ENCODE measurements around the gene LRRK1. TPM values are rescaled to one million over a fixed set of nuclear protein-coding genes. Genes with fewer than 3 reads are reported as not detected.

Gene LRRK1
- total RNA-seq, 1 donor from 2014 or later, result 6.6 TPM

DNA sequence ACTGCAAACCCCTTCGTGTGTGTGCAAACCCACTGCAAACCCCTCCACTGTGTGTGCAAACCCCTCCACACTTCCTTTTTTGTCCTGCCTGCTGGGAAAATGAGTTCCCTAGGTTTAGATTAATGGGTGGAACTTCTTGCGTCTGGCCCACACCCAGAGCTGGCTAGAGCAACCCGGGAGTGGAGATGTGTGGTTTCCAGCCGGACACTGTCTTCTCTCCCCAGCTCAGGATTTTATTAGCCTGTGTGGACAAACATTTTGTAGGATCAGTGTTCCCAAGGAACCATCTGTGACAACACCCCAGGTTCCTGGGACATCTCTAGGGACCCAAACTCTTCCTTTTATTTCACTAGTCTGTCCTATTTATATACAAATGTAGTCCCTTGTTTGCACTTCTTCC lies 9.6 kb upstream of the LRRK1 start:
- no peak overlapping the region for H3K4me3 ChIP-seq (ENCODE audit: low read depth, low read length)
- H3K36me3 ChIP-seq (ENCODE audit: control insufficient read depth, insufficient read depth, low read length), result no peaks in the 10 kb centered on the region
- H3K27me3 ChIP-seq (ENCODE audit: control insufficient read depth, insufficient read depth, low read length), result no peaks in the 10 kb centered on the region
- DNase-seq (ENCODE audit: low read depth), result no peak
- TF ChIP-seq, protein P1, sequence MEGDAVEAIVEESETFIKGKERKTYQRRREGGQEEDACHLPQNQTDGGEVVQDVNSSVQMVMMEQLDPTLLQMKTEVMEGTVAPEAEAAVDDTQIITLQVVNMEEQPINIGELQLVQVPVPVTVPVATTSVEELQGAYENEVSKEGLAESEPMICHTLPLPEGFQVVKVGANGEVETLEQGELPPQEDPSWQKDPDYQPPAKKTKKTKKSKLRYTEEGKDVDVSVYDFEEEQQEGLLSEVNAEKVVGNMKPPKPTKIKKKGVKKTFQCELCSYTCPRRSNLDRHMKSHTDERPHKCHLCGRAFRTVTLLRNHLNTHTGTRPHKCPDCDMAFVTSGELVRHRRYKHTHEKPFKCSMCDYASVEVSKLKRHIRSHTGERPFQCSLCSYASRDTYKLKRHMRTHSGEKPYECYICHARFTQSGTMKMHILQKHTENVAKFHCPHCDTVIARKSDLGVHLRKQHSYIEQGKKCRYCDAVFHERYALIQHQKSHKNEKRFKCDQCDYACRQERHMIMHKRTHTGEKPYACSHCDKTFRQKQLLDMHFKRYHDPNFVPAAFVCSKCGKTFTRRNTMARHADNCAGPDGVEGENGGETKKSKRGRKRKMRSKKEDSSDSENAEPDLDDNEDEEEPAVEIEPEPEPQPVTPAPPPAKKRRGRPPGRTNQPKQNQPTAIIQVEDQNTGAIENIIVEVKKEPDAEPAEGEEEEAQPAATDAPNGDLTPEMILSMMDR (IDR thresholded peaks at IDR 0.05; ENCODE audit: insufficient read depth, low read length, poor library complexity, severe bottlenecking), result no peak

DNA sequence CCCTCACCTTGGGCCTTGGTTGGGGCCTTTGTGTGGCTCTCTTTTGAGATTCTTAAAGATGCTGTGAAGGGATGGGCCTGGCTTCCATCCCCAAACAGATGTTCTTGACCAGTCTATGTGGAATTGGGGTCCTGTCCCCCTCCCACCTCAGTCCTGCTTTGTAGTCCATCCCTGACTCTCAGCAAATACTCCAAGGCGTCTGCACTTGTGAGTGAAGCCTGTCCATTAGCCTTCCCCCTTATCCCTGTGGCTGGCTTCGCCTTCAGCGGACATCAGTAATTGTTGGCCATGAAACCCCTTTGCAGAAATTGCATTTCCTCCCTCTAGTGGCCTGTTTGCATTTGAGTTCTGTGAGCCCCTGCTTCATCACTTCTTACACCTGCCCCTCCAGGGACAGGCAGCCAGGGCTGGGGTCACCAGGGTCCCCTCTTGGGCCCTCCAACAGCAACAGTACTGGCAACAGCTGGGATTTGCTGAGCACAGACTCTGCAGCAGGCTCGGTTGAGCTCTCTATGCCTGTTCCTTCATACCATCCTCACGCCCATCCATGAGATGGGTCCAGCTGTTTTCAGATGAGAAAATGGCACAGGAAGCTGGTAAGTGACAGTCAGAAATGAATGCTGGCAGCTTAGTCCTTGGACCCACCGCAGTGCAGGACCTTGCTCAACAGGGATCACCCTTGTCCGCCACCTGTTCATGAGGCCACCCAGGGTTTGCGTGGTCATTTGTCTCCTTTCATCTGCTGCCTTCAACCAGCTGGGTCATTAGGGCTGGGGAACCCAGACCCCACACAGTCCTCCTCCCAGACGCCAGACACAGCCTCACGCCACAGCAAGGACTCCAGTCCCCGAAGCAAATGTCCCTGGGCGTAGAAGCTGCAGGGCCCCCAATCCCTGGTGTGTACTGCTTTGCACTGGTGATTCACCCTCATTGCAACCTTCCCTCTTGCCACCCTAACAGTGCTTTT lies 8.9 kb upstream of the LRRK1 start:
- TF ChIP-seq, protein P1 (IDR thresholded peaks at IDR 0.05; ENCODE audit: insufficient read depth, low read length, poor library complexity, severe bottlenecking), result peak; percentile 26
- no peak for DNase-seq (ENCODE audit: low read depth)
- Histone ChIP-seq H3K27me3 (ENCODE audit: control insufficient read depth, insufficient read depth, low read length) (no peaks in the 10 kb centered on the region), H3K36me3 (ENCODE audit: control insufficient read depth, insufficient read depth, low read length) (no peaks in the 10 kb centered on the region), H3K4me3 (ENCODE audit: low read depth, low read length) (no peak overlapping the region)

DNA sequence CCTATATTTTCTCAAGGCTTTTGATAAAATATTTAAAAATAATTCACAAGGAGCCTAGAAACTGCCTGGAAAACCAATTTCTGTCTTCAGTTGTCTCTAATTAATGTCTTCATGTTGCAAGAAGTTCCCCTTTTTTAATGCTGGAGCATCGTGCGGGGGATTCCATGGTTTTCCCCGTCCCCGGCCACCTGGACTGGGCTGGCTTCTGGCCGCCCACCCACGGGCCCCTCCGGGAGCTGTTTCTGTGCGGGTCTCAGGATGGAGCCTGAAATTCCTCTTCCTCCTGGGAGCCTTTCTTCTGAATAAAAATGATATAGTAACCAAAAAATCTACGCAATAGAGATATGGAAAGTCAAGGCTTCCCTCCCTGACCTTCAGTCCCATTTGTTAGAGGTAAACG lies 8.1 kb upstream of the LRRK1 start:
- TF ChIP-seq, protein P1 (IDR thresholded peaks at IDR 0.05; ENCODE audit: insufficient read depth, low read length, poor library complexity, severe bottlenecking), result no peak
- Histone ChIP-seq H3K4me3 (ENCODE audit: low read depth, low read length) (no peak overlapping the region), H3K27me3 (ENCODE audit: control insufficient read depth, insufficient read depth, low read length) (no peaks in the 10 kb centered on the region), H3K36me3 (ENCODE audit: control insufficient read depth, insufficient read depth, low read length) (no peaks in the 10 kb centered on the region)
- DNase-seq (ENCODE audit: low read depth), result no peak

DNA sequence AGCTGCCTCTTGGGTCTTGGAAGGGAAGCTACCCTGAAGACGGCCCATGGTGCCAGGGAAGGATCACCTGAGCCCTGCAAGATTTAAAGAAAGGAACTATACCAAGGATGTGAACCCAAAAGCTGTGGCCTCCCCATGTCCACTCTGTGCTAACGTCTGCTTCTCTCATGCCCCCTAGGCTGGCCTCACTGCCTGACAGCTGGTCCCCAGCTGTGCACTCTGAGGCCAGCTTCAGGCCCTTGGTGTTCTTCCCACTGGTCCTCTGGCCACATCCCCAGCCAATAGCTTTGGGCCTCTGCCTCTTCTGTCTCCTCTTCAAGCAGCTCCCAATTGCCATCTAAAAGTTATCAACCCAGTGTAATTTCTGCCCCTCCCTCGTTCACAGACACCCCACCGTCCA lies 5.2 kb upstream of the LRRK1 start:
- no peaks in the 10 kb centered on the region for H3K27me3 ChIP-seq (ENCODE audit: control insufficient read depth, insufficient read depth, low read length)
- DNase-seq (ENCODE audit: low read depth), result no peak
- no peak overlapping the region for H3K4me3 ChIP-seq (ENCODE audit: low read depth, low read length)
- TF ChIP-seq, protein P1 (IDR thresholded peaks at IDR 0.05; ENCODE audit: insufficient read depth, low read length, poor library complexity, severe bottlenecking), result no peak
- no peaks in the 10 kb centered on the region for H3K36me3 ChIP-seq (ENCODE audit: control insufficient read depth, insufficient read depth, low read length)

DNA sequence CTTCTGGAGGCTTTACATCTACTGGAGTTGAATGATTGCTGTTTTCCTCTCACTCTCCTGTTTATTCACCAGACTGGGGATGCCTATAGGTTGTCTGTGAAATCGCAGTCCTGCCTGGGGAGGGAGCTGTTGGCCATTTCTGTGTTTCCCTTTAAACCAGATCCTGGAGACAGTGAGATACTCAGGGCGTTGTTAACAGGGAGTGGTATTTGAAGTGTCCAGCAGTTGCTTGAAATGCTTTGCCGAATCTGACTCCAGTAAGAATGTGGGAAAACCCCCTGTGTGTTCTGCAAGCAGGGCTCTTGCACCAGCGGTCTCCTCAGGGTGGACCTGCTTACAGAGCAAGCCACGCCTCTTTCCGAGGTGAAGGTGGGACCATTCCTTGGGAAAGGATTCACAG lies 4.3 kb upstream of the LRRK1 start:
- Histone ChIP-seq H3K36me3 (ENCODE audit: control insufficient read depth, insufficient read depth, low read length) (no peaks in the 10 kb centered on the region), H3K27me3 (ENCODE audit: control insufficient read depth, insufficient read depth, low read length) (no peaks in the 10 kb centered on the region), H3K4me3 (ENCODE audit: low read depth, low read length) (no peak overlapping the region)
- no peak for DNase-seq (ENCODE audit: low read depth)
- TF ChIP-seq, protein P1 (IDR thresholded peaks at IDR 0.05; ENCODE audit: insufficient read depth, low read length, poor library complexity, severe bottlenecking), result no peak

Data from kidney epithelial cell (primary cell).